HG02938 (cell line): ENCODE data around the gene STXBP6.
"Not testable (repeated sequence)": the region's sequence is repeated elsewhere in the genome, so short reads cannot be mapped to it uniquely, and the experiment has no call there.

Experiments used
- ATAC-seq: cut with Tn5 transposase; IDR thresholded peaks from one replicate; pipeline ENCODE4 v1.9.1; 2021; ENCODE audit warnings: mild to moderate bottlenecking, moderate library complexity; ENCODE audit not compliant: unreplicated experiment

Gene STXBP6

GRCh38 chr14:24839617-24840203, 210.2 kb downstream of the STXBP6 start:
- ATAC-seq, result no peak

GRCh38 chr14:24838945-24839616, 210.9 kb downstream of the STXBP6 start:
- no peak for ATAC-seq

GRCh38 chr14:24837280-24838046, 212.5 kb downstream of the STXBP6 start:
- no peak for ATAC-seq

GRCh38 chr14:24836324-24836723, 213.6 kb downstream of the STXBP6 start:
- not testable (repeated sequence) for ATAC-seq

GRCh38 chr14:24834956-24835355, 215.0 kb downstream of the STXBP6 start:
- no peak for ATAC-seq

GRCh38 chr14:24833385-24833784, 216.6 kb downstream of the STXBP6 start:
- no peak for ATAC-seq

- ATAC-seq, result no peak
Observed at GRCh38 chr14:24831677-24832076, 218.3 kb downstream of the STXBP6 start.

GRCh38 chr14:24829862-24830261, 220.1 kb downstream of the STXBP6 start:
- no peak for ATAC-seq

GRCh38 chr14:24828486-24828885, 221.5 kb downstream of the STXBP6 start:
- ATAC-seq, result no peak

- no peak for ATAC-seq
Observed at GRCh38 chr14:24826390-24826789, 223.6 kb downstream of the STXBP6 start.

GRCh38 chr14:24820616-24821015, 229.3 kb downstream of the STXBP6 start:
- ATAC-seq, result no peak

GRCh38 chr14:24818823-24819341, 231.1 kb downstream of the STXBP6 start:
- no peak for ATAC-seq

- no peak for ATAC-seq
Observed at GRCh38 chr14:24818058-24818822, 231.7 kb downstream of the STXBP6 start.

- no peak for ATAC-seq
Observed at GRCh38 chr14:24817212-24818057, 232.5 kb downstream of the STXBP6 start.

GRCh38 chr14:24816929-24817211, 233.1 kb downstream of the STXBP6 start:
- ATAC-seq, result no peak

GRCh38 chr14:24816011-24816928, 233.7 kb downstream of the STXBP6 start:
- no peak for ATAC-seq

GRCh38 chr14:24815543-24815942, 234.4 kb downstream of the STXBP6 start:
- no peak for ATAC-seq

- no peak for ATAC-seq
Observed at GRCh38 chr14:24814944-24815343, 235.0 kb downstream of the STXBP6 start.

- no peak for ATAC-seq
Observed at GRCh38 chr14:24814346-24814745, 235.6 kb downstream of the STXBP6 start.
